ENCODE results near the gene RBM5.

Gene RBM5

DNA sequence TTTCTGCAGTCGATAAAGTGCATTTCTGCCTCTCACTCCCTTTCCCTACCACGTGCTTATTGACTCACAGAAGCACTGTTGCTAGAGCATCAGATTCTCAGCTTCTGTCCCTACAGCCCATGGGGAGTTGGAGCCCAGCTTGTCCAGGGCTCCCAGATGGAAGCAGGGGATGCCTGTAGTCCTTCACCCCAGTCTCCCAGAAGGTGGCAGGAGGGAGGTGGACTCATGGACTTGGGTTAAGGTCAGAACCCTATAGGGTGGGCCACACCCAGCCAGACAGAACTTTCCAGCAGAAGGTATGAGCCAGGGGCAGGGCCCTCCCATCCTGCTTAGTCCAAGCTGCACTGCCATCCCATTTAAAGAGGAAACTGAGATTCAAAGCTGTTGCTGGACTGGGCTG is 33.4 kb downstream of the RBM5 start:
- no peak for DNase-seq

DNA sequence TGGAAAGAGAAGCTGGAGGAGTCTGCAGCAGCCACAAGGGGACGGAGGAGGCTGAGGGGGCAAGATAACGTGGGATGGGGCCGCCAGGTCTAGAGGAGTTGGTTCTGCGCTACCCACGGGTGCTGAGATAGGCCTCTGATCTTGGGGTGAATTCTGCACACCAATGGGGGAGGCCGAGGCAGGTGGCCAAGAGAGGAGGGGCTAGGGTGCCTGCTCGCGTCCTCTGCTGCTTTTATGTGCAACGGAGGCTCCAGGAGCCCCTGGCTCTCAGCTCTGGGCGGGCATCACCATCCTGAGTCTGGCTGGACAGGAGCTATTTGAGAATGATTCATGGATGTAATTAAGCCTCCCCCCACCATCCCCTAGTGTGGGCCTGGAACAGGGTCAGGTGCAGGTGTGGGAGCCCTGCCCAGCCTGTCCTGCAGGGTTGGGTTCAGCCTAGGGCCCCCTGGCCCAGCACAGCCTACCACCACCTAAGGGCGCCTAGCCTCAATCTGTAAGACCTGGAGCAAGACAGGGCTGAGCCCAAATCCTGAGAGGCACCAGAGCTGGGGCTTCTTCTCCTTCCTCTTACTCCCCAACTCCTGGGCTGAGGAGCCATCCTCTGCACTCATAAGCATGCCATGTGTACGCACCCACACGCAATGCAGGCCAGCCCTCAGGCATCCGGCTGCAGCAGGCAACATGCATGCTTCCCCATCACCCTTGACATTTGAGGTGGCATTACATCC is 34.1 kb downstream of the RBM5 start:
- DNase-seq: no peak

DNA sequence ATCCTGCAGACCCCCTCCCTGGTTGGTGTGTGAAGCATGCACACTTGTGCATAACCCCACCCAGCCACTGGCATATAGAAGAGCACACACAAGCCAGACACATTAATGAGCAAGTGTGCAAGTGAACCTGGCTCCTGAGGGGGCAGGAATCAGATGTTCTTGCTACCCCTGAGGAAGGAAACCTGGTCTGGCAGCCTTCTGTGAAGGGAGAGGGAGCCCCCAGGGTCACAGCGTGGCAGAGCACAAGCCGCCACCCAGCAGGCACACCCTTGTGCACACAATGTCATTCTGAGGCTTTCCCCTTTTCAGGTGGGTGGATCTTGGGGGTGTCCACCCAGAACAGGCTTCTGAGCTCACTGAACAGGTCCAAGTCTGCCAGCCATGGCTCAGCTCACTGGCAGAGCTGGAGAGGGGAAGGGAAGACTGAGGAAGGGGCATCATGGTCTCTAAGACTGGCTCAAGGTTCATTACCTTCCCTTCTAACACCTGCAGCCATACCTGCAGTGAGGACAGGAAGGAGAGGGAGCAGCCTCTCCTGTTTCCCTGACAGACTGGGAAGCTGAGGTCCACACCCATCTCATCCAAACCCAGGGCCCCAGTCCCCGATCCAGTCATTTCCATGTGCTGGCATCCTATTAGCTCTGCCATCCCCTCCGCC is 34.8 kb downstream of the RBM5 start:
- no peak for DNase-seq

DNA sequence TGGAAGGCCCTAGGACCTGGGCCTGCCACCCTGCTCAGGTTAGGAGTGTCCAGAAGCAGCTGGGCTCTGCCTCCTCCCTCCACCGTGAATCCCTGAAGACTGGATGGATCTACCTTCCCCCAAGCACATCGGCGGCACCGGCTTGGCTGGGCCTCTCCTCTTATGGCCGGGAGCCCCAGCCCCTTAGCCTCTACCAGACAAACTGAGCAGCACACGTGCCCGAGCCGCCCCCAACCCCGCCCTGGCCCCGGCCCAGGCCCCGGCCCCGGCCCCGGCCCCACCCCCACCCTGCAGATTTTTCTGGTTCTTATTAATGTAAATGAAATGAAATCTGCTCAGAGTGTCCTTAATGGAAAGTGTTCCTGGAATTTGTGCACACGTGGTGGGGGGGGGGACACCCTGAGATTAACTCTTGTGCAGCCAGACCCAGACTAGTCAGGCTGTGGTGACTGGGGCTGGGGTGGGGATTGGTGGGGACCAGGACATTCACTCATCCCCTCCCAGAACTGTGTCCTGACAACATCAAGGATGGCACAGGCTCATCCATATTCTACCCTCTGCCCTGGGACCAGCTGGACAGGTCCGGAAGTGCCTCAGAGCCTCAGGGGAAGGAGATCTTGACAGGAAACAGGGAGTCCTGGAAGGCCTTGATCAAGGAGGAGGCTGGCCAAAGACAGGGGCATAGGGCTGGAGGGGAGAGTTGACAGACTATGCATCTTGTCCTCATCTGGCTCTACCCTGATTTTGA is 35.5 kb downstream of the RBM5 start:
- no peak for DNase-seq

DNA sequence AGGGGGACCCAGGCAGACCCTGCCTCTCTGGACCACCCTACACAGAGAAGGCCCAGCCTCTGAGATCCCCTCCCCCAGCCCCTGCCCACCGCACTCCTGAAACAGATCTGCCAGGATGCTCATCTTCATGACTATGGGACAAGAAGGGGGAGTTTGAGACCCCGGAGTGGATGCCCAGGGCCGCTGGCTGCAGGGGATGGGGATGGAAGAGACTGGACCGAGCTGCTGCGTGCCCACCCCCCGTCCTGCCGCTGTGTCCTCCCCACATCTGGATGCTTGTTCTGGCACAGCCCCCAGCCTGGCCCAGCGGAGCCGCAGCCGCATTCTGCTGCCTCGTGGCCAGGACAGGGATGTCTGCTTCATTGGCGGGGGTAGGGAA is 36.1 kb downstream of the RBM5 start:
- DNase-seq: no peak

DNA sequence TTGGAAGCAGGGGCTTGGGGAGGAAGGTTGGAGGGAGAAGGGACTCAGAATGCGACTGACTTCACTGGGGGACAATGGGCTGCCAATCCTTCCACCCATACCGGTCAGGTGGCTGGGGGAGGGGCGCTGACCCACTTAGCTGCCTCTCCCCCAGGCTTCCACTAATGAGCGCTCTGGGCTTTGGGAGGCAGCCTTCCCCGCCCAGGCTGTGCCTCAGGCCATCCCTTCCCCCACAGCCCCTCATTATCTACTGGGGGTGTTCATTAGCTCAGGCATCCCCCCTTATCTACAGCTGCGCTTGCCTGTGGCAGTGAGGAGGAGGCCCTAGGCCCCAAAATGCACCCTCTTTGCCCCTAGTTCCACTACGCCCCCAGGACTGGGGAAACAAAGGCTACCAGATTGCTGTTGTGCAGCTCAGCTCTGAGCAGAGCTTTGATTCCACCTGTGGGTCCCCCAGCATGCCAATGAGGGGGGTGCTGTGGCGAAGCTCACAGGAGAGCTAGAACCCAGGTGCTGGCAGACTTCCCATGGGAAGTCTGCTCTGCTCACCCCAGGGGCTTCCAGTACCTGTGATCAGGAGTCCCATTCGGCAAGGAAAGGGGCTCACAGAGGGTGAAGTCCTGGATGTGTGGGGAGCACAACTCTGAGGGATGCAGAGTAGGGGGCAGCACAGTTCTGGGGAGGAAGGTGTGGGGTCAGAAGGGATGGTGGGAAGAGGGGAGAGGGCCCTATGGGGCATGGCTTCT is 37.0 kb downstream of the RBM5 start:
- DNase-seq: no peak

DNA sequence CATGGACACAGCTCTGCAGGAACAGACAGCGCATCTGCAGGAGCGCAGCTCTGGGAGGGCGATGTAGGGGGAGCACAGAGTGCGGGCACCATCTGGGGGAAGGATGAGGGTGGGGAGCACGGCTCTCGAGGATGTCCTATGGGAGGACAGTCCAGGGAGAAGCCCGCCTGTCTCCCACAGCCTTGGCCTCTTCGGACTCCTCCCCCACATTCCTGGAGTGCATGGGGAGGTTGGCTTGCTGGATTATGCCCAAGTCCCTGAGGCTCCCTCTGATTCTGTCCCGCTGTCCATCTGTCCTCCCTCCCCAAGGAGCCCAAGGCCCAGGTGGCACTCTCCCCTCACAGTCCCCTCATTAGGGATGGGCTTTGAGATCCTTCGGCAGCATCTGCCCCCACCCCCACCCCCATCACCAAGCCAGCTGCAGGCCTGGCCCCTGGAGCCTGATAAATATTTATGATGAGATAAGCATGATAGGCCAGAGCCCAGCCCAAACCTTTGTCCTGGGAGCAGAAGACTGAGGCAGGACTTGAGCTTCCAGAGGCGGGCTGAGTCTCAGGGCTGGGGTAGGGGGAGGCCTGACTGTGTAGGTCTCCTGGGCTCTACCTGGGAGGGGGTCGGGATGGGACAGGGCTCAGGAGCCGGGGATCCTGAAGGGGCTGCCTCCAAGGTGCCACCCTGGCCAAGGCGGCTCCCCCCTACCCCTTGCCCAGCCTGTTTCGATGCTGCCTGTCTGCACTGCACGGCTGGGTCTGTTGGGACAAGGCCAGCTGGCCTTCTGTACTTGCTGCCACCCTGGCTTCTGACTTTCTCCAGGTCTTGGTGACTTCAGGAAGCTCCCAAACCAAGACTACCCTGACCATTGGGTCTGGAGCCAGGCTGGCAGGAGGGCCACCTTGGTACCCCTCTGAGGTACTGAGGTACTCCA is 37.8 kb downstream of the RBM5 start:
- no peak for DNase-seq

DNA sequence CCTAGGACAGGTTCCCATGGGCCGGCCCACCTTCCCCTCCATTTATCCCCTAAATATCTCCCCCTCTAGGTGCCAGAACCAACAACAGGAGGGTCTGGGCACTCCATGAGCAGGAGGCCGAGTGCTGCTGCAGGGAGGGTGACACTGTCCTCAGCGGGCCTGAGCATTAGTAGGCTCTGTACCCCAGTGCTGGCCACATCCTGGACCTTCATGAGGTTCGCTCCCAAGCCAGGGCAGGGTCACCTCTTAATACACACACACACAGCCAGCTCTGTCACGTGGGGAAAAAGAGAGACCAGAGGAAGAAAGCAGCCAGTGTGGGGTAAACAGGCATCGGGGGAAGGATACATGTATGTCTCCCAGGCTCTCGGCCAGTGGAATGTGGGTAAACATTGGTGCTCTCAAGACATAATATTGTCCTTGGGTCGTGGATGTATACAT is 38.6 kb downstream of the RBM5 start:
- no peak for DNase-seq

DNA sequence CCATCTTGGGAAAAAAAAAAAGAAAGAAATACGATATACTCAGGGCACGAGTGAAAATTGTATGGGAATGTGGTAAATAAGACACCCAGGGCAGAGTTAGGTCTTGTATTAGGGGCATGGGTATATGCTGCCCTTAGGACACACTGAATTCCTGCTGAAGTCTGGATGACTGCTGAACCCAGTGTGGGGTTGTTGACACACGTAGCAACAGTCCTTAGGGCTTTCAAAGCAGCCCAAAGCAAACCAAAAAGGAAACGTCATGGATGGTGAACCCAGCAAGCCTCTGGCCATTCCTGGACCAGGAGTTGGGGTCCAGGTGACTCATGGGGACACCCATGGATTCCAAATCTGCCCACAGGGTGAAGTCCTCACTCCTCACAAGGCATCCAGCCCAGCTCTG is 39.3 kb downstream of the RBM5 start:
- DNase-seq: no peak

DNA sequence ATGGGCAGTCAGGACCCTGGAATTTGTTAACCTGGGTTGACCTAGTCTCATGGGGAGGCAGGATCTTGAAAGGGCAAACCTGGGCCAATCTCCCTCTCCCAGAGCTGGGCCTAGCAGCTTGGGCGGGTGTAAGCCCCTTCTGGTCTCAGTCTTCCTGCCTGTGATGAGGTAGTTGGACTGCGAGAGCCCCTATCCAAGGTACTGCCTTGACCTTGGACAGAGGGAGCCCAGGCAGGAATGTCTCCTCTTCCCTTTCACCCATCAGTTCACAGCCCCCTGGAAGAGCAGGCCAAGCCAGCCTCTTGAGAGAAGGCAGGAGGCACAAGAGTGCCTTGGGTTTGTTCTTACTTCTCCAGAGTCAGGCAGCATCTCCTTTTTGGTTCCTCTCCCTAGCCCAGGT is 41.7 kb downstream of the RBM5 start:
- no peak for DNase-seq

DNA sequence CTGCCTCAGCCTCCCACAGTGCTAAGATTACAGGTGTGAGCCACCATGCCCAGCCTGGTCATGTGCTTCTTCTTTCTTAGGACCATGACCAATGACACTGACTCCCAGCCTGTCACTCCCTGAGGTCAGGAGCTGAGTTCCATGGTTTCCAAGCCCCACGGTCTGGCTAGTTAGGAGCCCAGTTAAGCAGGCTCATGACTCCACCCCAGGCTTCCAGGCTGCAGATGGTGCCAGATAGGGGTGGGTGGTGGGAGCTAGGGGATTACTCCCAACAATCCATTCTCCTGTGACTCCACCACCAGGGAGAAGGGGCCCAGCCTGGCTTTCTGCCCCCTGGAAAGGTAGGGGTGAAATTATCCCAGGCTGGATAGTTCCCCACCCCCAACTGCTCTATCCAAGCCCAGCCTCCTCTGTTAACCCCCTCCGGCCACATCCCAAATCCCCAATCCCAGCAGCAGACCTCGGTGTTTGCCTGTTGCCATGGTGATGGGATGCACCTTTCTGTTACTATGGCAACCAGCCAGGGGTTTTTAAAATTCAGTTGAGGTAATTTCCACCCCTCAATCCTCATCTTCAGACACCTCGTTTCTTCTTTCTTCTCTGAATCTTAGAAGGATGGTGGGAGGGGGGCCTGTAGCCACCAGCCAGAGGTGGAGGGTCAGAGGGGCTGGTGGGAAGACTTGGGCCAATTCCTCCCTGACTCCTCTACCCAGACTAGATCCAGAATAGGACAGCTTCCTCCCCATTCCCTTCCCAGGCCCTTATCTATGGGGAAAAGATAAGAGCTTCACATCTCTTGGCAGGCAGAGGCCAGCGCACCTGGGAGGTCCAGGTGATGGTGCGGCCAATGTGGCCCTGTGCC is 43.9 kb downstream of the RBM5 start:
- DNase-seq: no peak

DNA sequence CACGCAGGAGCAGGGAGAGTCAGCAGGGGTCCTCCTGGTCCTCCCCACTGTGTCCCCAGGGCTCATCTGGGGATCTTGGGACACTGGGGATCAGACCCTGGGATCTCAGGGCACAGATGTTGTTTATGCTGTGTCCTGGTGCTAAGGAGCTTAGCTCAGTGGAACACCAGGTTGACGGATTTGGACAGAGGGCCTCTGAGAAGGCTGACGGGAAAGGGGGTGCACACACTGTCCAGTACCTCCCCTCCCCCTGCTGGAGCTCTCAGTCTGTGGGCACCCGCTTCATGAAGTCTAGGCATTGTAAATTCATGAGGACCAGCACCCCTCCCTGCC is 44.5 kb downstream of the RBM5 start:
- DNase-seq: no peak

DNA sequence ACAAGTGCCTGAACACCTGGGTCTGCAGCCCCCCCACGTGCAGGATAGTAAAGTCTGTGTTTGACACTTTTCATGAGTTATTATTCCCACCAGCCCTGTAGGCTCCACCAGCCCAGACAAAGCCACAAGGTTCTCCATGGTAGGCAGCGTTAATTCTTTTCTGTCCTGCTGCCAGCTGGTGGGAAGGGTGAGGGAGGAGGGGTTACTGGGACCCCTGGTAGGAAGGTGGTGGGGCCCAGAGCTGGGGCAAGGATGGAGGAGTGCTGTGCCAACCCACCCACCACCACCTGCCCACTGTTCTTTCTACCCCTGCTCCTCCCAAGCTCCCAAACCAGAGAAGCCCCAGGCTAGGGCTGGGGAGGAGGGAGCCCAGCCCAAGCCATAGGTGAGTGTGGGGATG is 45.6 kb downstream of the RBM5 start:
- DNase-seq: no peak

DNA sequence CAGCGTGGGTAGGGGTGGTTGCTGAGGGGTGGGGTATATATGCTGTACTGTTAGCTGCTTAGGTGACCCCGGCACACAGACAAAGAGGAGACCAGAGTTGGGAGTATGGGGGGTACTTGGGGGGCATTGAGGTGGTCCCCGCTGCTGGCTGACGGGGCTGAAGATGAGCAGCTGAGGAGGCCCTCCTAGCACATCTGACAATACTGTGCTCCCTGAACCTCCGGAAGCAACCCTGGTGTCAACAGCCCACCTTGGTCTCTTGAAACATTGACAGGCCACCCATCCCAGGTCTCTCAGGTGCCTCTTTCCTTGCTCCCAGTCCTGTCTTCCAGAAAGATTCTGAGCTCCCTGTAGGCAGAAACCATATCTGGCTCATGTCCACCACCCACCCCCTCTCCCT is 47.2 kb downstream of the RBM5 start:
- DNase-seq: no peak

DNA sequence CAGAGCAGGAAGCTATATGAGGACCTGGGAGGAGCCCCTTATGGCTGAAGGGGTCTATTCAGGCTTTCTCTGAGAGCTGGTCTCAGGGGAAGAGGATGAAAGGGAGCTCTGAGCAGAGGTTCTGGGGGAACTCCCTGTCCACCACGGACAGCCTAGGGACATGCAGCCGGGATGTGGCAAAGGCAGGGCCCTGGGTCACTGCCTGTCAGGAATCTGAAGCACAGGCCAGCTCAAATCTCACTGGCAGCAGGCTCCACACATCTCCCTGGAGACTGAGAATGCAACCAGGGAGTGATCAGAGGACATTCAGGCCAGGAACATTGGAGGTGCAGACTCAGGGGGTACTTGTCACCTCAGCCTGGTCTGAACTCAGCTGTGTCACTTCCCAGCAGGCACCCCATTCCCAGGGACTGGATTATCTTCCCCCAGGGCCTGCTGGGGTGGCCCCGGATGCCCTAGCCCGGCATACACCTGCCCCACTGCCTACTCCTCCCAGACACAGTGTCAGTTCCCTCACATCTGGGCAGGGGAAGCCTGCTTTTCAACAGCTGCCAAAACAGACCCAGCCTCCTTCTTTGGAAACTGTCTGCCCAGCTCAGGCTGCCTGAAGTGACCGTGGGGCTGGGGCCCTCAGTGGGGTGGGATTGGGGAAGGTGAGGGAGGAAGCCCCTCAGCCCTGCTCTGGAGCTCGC is 48.1 kb downstream of the RBM5 start:
- no peak for DNase-seq

DNA sequence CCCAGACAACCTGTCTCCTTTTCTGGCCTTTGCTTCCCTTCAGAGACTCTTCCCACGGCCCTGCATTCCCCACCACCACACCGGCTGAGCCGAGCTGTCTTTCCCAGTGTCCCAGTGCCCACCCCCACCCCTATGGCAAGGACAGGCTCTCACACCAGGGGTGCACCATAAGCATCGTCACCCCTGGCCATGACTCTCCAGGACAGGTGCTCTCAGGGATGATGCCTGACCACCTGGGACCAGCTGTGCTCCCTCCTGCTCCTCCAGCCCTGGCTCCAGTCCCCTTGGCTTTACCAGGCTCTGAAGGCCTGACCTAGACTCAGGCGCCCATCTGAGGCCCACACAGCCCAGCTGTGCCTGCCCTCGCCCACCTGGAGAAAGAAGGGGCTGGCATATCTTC is 48.8 kb downstream of the RBM5 start:
- no peak for DNase-seq

DNA sequence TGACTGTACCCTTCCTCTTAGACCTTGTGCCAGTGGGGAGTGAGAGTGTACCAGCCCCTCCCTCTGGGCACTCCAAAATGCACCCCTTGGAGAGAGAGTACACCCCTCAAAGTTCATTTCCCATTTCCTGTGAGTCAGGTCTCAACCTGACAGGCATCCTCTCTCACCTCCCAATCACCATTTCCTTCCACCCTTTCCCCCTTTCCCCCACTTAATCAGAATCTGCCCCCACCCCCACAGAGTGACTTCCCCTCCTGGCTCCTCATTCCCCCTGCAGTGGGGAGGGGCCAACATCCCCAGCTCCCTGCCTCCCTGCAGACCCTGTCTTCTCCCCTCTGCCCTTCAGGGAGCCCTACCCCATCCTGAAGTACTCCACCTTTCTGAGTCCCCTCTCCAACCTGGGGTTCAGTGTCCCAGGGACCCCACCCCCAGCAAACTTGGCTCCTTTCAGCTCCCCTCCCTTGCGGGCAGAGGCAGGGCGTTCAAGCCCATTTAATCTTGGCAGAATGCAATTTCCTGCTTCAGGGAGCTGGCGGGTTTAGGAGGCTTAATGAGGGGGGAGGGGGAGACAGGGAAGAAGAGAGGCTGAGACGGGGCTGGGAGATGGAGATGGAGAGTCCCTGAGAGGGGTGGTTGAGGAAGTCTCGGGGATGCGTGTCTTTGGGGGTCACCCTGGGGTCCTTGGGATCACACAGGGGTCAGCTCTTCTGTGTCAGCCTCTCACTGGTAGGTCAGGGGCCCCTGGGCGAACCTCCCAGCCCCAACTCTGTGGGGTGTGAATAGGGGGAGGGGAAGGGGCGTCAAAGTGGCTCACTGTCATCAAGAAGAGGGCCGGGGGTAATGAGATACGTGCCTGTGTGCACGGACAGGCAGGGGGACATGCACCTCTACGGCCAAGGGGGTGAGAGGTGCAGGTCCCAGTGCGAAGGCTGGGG is 49.8 kb downstream of the RBM5 start:
- DNase-seq: no peak

DNA sequence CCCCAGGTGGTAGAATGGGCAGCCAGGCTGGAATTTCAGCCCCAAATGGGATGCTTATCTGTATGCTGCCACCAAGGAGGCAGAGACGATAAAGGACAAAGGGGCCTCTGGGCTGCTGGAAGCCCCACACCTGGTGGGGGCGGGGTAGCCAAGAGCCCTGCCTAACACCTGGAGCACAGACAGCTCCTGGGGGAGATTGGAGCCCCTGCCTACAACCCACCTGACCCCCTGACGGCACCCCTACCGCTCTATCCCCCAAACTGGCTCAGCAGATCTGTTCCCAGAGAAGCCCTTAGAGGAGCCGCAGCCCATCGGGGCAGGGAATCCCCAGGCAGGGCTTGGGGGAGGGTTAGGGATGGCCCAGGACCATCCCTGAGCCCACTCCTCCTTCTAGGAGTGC is 50.6 kb downstream of the RBM5 start:
- DNase-seq: no peak

DNA sequence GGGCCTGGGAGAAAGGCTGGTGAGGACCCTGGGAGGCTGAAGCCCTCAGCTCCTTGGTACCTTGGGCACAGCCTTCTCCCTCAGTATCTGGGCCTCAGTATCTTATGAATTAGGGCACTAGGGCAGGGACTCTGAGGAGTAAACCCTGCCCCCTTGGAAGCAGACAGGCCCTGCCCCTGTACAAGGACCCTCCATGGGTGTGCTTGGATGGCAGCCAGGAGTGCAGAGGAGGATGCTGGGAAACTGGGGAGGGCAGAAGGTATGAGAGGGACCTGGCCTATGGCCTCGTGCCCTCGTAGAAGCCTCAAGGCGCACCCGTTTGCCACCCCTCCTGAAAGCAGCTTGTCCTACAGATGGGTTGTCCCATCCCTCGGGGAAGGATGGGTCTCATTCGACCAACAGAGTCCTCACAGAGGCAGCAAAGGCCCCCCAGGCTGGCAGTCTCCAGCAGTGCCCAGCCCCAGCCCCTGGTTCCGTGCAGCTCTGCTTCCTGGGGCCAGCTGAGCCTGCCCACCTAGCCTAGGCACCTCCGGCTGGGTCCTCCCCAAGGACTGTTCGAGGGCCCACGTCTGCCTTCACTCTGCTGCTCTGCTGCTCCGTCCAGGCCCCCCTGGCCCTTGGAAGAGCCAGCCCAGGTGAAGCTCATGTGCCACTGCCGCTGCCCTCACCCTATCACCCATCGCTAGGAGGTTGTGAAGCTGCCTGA is 51.2 kb downstream of the RBM5 start:
- no peak for DNase-seq
